Activated CD4-positive, CD25-positive, alpha-beta regulatory T cell treated with anti-CD3 and anti-CD28 coated beads, Interleukin-2, amount 50 U/mL, for 72 hours (primary cell): ENCODE measurements around the gene GSK3B.
"Not testable (repeated sequence)": the region's sequence is repeated elsewhere in the genome, so short reads cannot be mapped to it uniquely, and the experiment has no call there.

Experiments
- DNase-seq: peaks from one replicate; pipeline ENCODE4 v3.0.0; 2021

GSK3B gene

DNA sequence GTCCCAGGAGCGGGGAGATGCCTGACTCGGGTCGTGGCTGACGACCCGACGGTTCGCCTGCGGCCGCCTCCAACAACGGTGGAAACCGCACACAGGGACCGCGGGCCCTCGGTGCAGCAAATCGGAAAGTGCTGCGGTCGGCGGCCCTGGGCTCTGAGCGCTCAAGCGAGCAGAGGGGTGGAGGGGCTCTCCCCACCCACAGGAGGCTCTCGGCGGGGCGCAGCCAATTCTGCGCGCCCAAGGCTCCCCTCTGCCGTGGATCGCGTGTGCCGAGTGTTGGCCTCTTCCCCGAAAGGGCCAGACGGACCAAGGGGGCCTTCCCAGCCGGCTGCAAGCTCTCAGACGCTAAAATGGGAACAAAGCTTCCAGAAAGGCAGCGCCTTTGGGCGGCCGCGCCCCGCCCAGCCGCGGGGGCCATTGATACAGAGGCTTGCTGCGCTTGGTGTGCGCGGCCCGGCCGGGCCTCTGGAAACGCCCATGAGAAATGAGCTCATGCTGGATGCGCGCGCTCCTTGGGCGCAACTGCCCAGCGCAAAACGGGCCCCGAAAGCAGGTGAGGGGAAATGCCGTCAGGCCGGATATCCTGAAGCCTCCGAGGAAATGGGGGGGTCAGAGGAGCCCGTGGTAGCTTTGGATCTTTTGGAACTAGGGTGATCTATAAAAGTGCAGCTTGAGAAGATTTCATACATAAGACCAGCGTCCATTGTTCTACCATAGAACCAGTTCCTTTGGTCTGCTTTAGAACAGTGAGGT is 1.2 kb upstream of the GSK3B start:
- DNase-seq = peak; percentile 90

DNA sequence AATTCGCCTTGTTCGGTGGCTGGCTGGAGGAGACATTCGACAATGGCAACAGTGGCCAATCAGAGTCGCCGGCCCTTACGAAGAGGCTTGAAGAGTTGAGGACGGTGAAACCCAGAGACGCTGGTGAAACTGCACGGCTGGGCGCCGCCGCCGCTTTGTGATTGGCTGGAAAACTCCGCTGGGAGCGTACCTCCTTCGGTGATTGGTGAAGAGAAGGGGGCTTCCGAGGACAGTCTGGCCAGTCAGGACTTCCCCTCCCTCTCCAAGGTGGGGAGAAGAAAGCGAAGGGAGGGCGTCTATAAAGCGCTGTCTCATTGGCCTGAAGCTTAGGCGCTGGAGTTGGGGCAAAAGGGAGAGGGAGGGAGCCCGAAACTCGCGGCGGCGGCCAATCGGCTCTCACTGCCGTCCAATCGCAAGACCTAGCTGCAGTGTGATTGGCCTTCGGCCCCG is 554 bp upstream of the GSK3B start:
- no peak for DNase-seq

DNA sequence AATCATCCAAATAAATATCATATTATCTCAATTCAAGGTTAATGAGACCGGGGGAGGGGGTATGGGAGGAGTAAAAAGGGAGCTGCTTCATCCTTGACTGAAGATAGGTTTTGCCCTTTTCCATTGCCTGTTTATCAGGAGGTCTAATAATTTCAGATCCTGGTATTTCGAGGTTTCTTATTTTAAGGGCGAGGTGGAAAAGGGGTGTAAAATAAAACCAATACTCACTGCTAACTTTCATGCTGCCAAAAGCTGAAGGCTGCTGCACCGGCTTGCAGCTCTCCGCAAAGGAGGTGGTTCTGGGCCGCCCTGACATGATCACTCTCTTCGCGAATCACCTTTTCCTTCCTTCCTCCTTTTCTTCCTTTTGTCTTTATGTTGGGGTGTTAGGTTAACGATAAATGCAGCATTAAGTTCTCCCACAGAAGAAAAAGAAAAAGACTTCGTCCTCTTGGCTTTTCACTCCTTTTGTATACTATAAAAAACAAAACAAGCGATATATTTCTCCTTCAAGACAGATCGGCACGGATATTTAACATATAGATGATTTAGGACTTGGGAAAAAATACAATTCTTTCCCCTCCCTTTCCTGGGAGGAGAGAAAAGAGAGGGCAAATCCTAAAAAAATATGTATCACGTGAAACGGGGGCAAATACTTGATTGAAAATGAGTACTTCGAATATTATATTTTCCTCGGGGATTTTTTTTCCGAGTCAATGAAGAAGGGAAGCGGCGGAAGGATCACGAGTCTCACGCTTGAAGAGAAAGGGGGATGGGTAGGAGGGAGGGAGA is 932 bp downstream of the GSK3B start:
- DNase-seq = no peak

DNA sequence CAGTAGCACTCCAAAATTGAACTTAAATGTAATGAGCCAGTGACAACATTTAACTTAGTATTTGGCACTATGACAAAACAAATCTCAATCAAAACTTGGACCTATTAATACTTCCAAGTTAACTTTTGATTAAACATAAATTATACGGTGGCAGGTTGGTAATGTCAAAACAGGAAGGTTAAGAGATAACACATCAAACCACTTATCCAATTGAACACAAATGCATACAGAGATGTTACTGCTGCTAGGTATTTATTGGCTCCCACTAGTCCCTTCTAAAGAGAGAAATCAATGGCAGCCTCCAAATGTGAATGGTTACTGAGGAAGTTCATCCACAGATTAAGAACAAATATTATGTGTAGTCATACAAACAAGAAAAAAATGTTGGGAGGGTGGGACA is 1.8 kb downstream of the GSK3B start:
- no peak for DNase-seq

DNA sequence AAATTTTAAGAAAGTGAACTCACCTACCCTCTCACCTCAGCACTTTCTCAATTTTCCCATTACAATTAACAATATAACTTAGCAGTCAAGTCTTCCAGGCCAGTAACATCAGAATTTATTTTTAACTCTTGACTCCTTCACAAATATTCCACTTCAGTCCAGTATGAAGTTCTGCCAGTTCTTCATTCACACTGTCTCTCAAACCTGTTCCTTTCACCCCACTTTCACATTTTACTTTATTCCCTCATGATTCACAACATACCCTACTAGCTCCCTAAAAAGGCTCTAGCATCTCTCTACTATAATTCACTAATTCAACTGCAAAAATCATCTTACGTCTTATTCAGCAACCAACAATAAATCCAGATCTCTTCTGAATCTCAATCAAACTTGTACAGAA is 3.8 kb downstream of the GSK3B start:
- no peak for DNase-seq

DNA sequence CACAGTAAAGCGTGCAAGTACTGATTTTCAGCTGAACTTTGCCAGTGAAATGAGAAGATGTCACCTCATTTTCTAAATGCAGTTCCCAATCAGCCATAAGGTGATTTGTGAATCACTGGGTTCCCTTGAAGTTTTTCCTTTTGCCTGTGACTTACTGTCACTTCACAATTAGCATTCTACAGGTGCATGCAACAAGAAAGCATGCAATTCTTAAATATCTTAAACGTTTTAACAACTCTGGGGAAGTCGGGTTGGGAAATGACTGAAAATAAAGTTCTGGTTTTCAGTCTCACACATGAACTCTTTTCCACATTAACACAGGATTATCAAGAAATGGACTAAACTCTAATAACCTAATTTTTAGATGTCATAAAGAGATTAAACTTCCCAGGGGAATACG is 5.2 kb downstream of the GSK3B start:
- DNase-seq = no peak

DNA sequence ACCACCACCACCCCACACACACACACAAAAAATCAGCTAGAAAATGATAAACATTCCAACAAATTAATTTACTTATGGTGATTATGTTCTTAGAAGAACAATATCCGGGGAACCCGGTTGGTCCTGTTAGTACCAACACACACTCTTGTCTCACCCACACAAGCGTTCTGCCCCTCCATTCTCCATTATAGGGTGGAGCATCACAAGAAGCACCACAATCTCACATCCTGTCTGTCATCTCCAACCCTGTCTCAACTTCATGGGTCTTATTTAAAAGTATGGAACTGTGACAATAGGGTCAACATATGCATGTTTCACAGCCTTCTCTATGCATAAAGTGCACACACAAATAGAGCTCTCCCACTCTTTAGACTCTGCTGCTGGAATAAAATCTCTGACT is 5.6 kb downstream of the GSK3B start:
- no peak for DNase-seq

DNA sequence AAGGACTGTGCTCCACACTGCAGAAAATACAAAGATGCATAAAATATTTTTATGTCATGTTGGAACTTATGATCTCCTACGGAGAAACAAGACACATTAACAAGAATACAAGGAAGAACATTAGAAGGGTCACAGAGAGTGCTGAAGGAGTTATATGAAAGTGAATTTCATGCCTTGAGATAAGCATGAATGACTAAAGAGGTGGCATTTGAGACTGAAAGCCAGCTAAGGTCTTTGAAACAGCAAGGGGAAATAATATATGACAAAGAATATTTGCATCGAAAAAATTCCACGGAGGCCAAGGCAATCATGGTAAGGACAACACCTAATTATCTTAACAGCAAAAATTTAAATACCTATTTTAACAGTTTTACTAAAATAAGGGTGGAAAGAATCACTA is 12.5 kb downstream of the GSK3B start:
- no peak for DNase-seq

DNA sequence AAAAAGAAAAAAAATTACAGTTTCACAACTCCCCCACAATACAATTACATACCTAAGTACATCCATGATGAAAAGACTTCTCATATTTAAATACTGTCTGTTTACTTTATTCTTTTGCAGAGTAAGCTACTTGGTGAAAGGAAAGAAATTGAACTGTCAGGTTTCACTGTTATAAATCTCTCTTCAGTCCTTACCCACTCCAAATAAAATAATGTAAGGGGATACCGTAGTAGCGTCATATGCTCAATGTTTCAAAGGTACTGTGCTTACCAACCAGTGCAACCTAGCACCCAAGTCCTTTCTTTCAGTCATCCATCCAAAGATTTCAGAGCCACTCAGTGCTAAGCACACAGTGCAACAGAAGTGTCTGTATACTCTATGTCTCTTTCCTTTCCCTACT is 13.4 kb downstream of the GSK3B start:
- no peak for DNase-seq

DNA sequence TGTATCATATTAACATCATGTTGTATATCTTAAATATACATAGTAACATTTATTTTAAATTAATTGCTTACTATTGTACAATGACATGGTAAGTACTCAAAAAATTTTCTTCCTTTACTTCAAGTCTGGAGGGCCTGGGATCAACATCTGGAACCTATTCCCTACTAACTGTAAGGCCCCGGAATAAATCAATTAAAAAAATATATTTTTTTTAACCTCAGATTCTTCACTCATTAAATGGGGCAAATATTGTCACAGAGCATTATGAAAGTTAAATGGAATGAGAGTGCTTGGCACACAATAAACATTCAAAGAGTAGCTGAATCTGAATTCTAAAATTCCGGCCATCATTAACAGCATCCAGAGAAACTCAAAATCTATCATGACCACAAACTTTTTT is 16.5 kb downstream of the GSK3B start:
- no peak for DNase-seq

DNA sequence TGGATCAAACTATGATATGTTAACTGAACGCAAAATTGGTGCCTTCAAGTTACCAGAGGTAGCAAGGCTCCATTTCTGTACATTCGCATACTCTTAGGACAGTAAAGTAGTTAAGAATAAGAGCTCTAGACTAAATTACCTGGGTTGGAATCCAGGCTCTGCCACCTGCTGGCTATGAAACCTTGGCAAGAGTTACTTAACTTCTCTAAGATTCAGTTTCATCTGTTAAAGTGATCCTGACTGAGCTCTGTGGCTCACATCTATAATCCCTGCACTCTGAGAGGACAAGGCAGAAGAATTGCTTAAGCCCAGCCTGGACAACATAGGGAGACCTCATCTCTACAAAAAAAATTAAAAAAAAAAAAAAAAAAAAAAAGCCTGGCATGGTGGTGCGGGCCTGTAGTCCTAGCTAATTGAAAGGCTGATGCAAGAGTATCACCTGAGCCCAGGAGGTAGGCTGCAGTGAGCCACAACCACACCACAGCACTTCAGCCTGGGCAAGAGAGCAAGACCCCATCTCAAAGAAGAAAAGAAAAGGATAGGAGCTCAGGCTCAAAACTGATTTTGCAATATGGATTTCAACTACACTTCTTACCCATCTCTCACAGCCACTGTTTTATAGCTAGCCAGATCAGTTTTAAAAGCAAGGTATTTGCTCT is 21.3 kb downstream of the GSK3B start:
- DNase-seq = no peak

DNA sequence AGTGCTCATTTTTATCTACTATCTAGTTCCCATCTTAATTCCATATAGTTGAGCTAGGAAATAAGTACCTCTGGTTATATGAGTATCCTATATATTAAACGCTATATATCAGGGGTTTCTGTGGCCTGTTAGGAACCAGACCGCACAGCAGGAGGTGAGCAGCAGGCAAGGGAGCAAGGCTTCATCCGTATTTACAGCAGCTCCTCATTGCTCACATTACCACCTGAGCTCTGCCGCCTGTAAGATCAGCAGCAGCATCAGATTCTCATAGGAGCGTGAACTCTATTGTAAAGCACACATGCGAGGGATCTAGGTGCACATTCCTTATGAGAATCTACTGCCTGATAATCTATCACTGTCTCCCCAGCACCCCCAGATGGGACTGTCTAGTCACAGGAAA is 23.0 kb downstream of the GSK3B start:
- DNase-seq = no peak

DNA sequence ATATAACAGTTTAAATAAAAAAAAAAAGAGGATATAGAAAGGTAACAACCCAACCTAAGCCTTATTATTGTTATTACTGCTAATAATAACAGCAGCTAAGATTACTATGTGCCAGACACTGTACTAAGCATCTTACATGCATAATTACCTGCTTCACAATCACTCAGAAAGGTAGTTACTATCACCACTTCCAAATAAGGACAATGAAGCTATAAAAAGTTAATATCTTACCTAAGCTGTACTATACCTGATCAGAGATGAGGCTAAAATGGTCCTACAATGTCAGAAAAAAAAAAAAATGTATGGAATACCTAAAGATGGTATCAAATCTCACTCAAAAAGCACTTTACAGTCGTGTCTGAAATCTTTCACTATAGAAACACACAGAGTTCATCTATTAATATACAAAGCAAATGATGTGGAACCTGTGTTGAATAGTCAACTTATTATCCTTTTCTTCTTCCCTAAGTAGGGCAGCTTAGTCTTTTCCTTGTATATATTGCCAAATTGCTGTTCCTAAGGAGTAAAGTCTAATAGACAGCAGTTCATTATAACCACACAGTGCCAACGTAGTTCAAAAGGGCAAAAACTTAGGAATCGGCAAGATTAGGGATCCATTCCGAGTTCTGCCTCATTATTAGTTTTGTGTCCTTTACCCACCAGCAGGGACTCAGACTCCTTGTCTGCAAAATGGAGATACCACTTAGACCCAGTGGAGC is 23.8 kb downstream of the GSK3B start:
- no peak for DNase-seq

DNA sequence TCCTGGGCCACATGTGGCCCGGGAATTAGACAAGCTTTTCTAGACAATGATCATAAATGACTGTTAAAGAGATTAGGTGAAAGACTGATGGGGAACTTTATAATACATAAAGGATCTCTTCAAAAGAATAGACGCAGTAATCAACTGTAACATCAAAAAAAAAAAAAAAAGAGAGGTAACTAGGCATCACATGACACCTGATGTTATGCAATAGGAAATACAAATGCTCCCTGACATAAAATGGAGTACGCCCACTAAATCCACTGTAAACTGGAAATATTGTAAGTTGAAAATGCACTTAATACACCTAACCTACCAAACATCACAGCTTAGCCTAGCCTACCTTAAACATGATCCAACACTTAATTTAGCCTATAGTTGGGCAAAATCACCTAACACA is 27.2 kb downstream of the GSK3B start:
- no peak for DNase-seq

DNA sequence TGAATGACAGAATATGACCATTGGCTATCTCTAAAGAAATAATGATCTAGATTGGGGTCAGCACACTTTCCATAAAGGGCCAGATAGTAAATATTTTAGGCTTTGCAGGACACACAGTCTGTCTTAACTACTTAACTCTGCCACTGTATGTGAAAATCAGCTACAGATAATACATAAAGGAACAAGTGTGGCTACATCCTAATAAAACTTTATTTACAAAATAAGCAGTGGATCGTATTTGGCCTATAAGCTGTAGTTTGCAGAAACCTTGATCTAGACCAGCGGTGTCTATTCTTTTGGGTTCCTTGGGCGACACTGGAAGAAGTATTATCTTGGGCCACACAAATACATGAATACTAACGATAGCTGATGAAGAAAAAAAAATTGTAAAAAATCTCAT is 27.6 kb downstream of the GSK3B start:
- no peak for DNase-seq

DNA sequence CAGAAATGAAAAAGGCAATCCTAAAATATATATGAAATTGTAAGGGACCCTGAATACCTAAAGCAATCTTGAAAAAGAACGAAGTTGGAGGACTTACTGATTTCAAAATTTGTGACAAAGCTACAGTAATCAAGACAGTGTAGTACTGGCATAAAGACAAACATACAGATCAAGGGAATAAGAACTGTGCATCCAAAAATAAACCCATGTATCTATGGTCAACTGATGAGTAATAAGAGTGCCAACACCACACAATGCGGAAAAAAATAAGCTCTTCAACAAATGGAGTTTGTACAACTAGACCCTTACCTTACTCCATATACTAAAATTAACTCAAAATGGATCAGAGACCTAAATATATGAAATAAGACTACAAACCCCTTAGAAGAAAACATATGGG is 29.6 kb downstream of the GSK3B start:
- DNase-seq = no peak

DNA sequence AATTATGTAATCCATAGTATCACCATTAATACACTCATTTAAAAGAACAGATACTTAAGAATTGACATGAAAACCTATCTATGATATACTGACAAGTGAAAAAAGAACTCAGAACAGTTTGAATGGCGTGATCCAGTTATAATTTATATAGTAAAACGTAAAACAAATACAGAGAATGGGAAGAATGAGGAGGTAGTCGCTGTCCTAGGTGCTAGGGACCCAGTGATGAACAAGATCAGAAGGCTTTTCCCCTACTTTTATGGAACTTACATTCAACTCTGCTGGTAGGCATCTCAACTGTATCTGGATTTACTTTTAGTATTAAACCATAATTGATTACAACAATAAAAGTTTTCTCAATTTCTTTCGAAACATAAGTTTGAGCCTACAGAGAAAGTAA is 31.8 kb downstream of the GSK3B start:
- DNase-seq = no peak

DNA sequence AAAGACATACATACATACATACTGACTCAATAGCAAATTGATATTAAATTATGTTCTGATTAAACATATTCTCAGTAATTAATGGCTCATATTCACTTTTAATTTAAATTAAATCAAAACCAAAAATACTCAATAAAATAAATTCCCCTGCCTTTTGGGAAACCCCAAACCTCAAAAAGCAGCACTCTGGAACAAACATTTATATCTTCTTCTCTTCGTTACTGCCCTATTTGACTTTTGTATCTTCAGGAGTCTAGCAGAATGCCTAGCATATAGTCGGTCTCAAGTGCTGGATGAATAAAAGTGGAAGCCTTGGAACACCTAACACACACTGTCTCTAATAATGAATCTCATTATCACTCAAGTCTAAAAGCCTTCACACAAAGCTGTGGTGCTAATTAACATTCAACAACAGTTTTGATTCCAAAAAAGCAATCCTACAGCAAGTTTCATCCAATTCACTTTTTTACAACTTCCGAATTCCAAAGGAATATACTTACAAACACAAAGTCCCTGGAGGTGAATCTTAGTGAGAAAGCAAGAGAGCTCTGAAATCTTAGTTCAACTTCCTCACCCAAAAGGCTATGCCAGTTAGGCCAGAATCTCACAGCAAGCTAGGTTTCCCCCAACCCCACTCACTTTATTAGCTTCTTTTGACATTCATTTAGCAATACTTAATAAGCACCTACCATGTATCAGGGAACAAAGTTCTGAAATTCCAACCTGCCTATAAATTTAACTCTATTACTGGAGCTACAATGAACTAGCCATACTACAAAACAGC is 35.0 kb downstream of the GSK3B start:
- no peak for DNase-seq

DNA sequence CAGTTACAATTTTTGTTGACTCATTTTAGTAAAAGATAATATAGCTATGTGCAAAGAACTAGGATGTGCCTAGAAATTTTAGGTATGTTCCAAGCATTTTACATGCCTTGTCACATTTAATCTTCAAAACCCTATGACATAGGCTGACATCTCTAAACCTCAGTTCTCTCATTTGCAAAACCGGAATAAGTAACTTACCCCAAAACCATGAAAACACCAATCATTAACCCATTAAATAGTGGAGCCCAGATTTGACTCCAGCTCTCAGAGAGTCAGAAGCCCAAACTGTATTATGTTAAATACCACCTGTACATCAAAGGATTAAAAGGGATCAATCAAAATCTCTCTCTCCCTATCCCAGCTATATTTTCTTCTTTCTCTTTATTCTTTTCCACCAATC is 36.6 kb downstream of the GSK3B start:
- DNase-seq = no peak

DNA sequence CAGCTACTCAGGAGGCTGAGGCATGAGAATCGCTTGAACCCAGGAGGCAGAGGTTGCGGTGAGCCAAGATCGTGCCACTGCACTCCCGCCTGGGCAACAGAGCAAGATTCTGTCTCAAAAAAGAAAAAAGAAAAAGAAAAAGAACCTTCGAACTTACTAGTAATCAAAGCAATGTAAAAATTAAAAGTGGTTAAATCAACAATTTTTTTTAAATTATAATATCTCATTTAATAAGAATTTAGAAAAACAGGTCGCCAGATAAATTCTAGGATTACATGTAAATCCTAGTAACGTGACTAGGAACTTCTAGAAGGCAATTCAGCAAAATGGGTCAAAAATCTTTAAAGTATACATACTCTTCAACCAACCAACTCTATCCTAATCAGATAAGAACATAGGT is 37.2 kb downstream of the GSK3B start:
- DNase-seq = no peak

DNA sequence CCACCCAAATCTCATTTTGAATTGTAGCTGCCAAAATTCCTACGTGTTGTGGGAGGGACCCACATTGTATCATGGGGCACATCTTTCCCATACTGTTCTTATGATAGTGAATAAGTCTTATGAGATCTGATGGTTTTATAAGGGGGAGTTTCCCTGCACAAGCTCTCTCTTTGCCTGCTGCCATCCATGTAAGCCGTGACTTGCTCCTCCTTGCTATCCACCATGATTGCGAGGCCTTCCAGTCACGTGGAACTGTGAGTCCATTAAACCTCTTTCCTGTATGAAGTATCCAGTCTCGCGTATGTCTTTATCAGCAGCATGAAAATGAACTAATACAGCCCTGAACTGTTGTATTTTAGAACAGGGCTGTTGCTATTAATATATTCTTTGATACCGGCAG is 40.6 kb downstream of the GSK3B start:
- not testable (repeated sequence) for DNase-seq

DNA sequence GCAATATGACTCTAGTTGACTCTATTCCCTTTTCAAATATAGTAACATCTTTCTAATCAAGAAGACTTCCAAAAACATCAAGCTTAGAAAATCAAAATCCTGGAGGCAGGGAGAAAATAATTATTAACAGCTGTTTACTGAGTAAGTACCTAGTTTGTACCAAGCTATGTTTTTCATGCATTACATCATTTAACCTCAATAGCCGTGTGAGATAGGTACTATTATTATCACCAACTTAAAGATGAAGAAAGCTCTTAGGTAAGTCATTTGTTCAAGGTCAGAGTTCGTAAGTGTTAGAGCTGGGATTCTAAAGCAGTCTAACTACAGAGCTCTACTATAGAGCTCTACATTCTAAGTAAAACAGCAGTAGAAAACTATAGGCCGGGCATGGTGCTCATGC is 41.6 kb downstream of the GSK3B start:
- DNase-seq = no peak

DNA sequence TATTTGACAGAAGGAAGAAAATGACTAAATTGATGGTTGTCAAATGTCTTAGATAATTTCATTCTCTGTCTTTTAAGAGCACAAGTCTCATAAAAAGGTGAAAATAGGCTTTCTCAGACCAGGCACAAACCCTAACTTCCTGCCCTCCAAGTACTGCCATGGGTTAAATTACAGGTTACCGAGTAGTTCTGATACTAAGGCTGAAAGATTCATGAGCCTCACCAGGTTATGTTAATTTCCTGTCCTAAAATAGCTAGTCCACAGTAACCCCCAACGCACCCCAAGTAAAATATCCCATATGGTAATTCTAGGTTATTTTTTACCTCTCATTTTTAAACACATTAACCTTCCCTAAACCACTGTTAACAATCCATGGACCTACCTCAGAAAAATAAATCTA is 42.0 kb downstream of the GSK3B start:
- no peak for DNase-seq
